IPS DF 4.7 (cell line): ENCODE data around the gene CIDEB.

Experiments
- DNase-seq: peaks from one replicate; pipeline ENCODE4 v3.0.0-alpha.2; 2013; ENCODE audit warnings: low spot score; ENCODE audit errors: extremely low read depth

Gene CIDEB

DNA sequence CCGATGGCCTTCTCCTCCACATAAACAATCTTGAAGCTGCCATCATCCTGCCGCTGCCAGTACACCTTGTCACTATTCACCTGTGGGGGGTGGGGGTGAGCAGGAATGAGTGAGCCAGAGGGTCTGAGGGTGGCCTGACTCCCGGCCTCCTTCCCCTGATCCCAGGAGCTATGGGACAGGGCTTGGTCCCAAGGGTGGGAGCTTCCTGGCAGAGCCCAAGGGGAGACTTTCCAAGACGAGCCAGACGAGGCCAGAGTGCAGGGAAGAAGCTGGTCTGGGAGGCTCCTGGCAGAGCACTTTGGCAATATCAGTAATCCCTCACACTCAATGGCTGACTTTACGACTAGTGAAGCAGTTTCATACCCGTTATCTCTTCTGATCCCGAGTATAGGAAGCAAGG lies 52.3 kb downstream of the CIDEB start:
- DNase-seq: no peak
